Endothelial cell of umbilical vein (primary cell): Measurements from ENCODE around the gene CHIT1. TPM values are rescaled to one million over a fixed set of nuclear protein-coding genes. Genes with fewer than 3 reads are reported as not detected.

Experiments
- BruUV-seq: library from RNA; stranded (reverse); fragments of 400-500 nt; replicated peaks from 2 replicates; lab custom pipeline; 2021; lab: Mats Ljungman, UMichigan
- CTCF ChIA-PET: fragments of 300-600, 350-600 bp; sonication (Branson Sonifier 250); formaldehyde crosslinking; loops from one replicate; lab custom pipeline; 2021; ENCODE audit warnings: antibody characterized with exemption, inconsistent platforms; lab: Charles Lee
- POLR2A ChIA-PET: fragments of 300-600, 350-600 bp; sonication (Branson Sonifier 250); formaldehyde crosslinking; loops from one replicate; lab custom pipeline; 2021; ENCODE audit warnings: antibody characterized with exemption, inconsistent platforms; lab: Charles Lee
- DNase-seq: peaks from one replicate; pipeline ENCODE4 v3.0.0-alpha.2; 2011; ENCODE audit warnings: low read depth, low spot score
- FAIRE-seq: peaks from 2 replicates; lab custom pipeline; 2011; peaks lifted over from hg19 to GRCh38; lab: Jason Lieb, UNC
- H2AFZ ChIP-seq: 2 replicates; pipeline ENCODE4 v1.6.0; 2012; ENCODE audit warnings: low read depth, low read length, control low read depth, inconsistent platforms
- H3K27ac ChIP-seq: 2 replicates; pipeline ENCODE4 v1.5.1; 2011; ENCODE audit warnings: low read depth, mild to moderate bottlenecking, control low read depth, low read length, moderate library complexity; ENCODE audit not compliant: insufficient read depth
- H3K27me3 ChIP-seq, 2 experiments: 2 replicates each; pipeline versions ENCODE4 v1.6.0 to v1.6.1; 2011; ENCODE audit warnings: low read length in 2 of 2, mixed read lengths in 1 of 2; ENCODE audit not compliant: control insufficient read depth in 2 of 2, insufficient read depth in 2 of 2
- H3K36me3 ChIP-seq, 2 experiments: 2 replicates in 1 of 2; 3 replicates in 1 of 2; pipeline ENCODE4 v1.5.1; 2011; ENCODE audit warnings: low read length in 2 of 2, mild to moderate bottlenecking in 1 of 2, moderate library complexity in 1 of 2; ENCODE audit not compliant: control insufficient read depth in 2 of 2, insufficient read depth in 2 of 2; ENCODE audit errors: extremely low read depth in 1 of 2
- H3K4me1 ChIP-seq: 3 replicates; pipeline ENCODE4 v1.5.1; 2011; ENCODE audit warnings: mild to moderate bottlenecking, low read length; ENCODE audit not compliant: control insufficient read depth, insufficient read depth; ENCODE audit errors: extremely low read depth
- H3K4me2 ChIP-seq: 2 replicates; pipeline ENCODE4 v1.6.1; 2011; ENCODE audit warnings: low read length, control low read depth, mixed read lengths; ENCODE audit not compliant: insufficient read depth
- H3K4me3 ChIP-seq, 3 experiments: fragments of 200-600 bp in 1 of 3; sonication (generic), shearing (Covaris generic) in 1 of 3; replicated peaks in 1 of 3; 2 replicates each; pipeline ENCODE4 v1.5.1; 2011 to 2016; ENCODE audit warnings: control low read depth in 3 of 3, low read length in 3 of 3, mild to moderate bottlenecking in 2 of 3, inconsistent platforms in 1 of 3, low read depth in 1 of 3, moderate library complexity in 1 of 3; ENCODE audit not compliant: insufficient read depth in 1 of 3
- H3K79me2 ChIP-seq: 2 replicates; pipeline ENCODE4 v1.6.0; 2012; ENCODE audit warnings: low read length, inconsistent platforms; ENCODE audit not compliant: control insufficient read depth, insufficient read depth
- H3K9ac ChIP-seq: replicated peaks from 2 replicates; pipeline ENCODE3; 2011; ENCODE audit warnings: low read length, control low read depth; ENCODE audit not compliant: insufficient read depth; ENCODE audit errors: extremely low read depth
- H3K9me1 ChIP-seq: replicated peaks from 3 replicates; pipeline ENCODE4 v1.6.0; 2011; ENCODE audit warnings: mild to moderate bottlenecking, low read length; ENCODE audit not compliant: control insufficient read depth, insufficient read depth; ENCODE audit errors: extremely low read depth
- H3K9me3 ChIP-seq: replicated peaks from 2 replicates; pipeline ENCODE4 v1.5.1; 2012; ENCODE audit warnings: low read length, inconsistent platforms; ENCODE audit not compliant: control insufficient read depth, insufficient read depth
- H4K20me1 ChIP-seq: replicated peaks from 2 replicates; pipeline ENCODE3; 2011; ENCODE audit warnings: mild to moderate bottlenecking, low read length; ENCODE audit not compliant: control insufficient read depth, insufficient read depth; ENCODE audit errors: extremely low read depth
- EZH2 ChIP-seq: IDR thresholded peaks from 2 replicates; pipeline ENCODE4 v1.6.1; 2012; ENCODE audit warnings: borderline replicate concordance, low read depth, mild to moderate bottlenecking, moderate library complexity, low read length, inconsistent platforms; ENCODE audit not compliant: severe bottlenecking
- FOS ChIP-seq: IDR thresholded peaks from 2 replicates; pipeline ENCODE4 v1.6.1; 2011; ENCODE audit warnings: mild to moderate bottlenecking, low read length, moderate library complexity, borderline replicate concordance; ENCODE audit not compliant: insufficient read depth
- GATA2 ChIP-seq: IDR thresholded peaks from 2 replicates; pipeline ENCODE4 v1.7.0; 2011; ENCODE audit warnings: low read depth, mild to moderate bottlenecking, moderate library complexity, mixed read lengths, low read length; ENCODE audit not compliant: insufficient read length, insufficient read depth
- MAX ChIP-seq: IDR thresholded peaks from 2 replicates; pipeline ENCODE4 v1.6.1; 2011; ENCODE audit not compliant: insufficient read depth, insufficient read length
- MYC ChIP-seq: IDR thresholded peaks from one replicate; pipeline ENCODE4 v1.6.1; 2011; ENCODE audit warnings: mild to moderate bottlenecking, low read depth, low read length
- POLR2A ChIP-seq: IDR thresholded peaks from 2 replicates; pipeline ENCODE4 v1.6.1; 2012; ENCODE audit warnings: low read depth, mild to moderate bottlenecking, control low read depth, low read length
- POLR2AphosphoS5 ChIP-seq: IDR thresholded peaks from 2 replicates; pipeline ENCODE4 v1.6.1; 2012; ENCODE audit warnings: low read depth, mild to moderate bottlenecking, control low read depth, low read length, moderate library complexity; ENCODE audit not compliant: insufficient read depth
- dilution Hi-C: fragments of 300-500 bp; cut with MboI; formaldehyde crosslinking; loops from one replicate; pipeline ENCODE4 v1.15.0; 2019; ENCODE audit warnings: low sequenced_read_pairs; ENCODE audit not compliant: extremely low pct_ligation_motif_present
- intact Hi-C: fragments of 100-400 bp; cut with micrococcal nuclease; formaldehyde crosslinking; loops from one replicate; pipeline ENCODE4 v1.10.0; 2022
- polyA plus RNA-seq, 4 experiments: library from polyadenylated mRNA; depleted of rRNA in 3 of 4; stranded (reverse) in 3 of 4; unstranded in 1 of 4; fragments of >200 nt; gene quantifications; 2 replicates each; pipeline versions ENCODE4 v1.2.1 to v1.2.3, GENCODE V29; 2011 to 2012; ENCODE audit warnings: missing spikeins in 1 of 4
- total RNA-seq: library from RNA; stranded (reverse); gene quantifications from 2 replicates; pipeline ENCODE4 v1.2.3, GENCODE V29; 2021
- TF ChIP-seq, protein P1 (sequence below), 2 donors: IDR thresholded peaks; 1 replicate in 1 of 2; 2 replicates in 1 of 2; pipeline ENCODE4 v1.5.1; 2011; ENCODE audit warnings: low read length in 2 of 2, mild to moderate bottlenecking in 2 of 2, moderate library complexity in 2 of 2, control low read depth in 1 of 2, inconsistent platforms in 1 of 2, low read depth in 1 of 2; ENCODE audit not compliant: insufficient read depth in 1 of 2; ENCODE audit errors: extremely low read depth in 1 of 2

The CHIT1 gene
- total and polyA plus RNA-seq, 2 donors (not counting 3 experiments of a cell fraction or from before 2014, with no cell fraction given), result not detected

GRCh38 chr1:203228670-203229069 lies 803 bp downstream of the CHIT1 start:
- DNase-seq (no peak), FAIRE-seq (no peak)
- H3K27me3 ChIP-seq, result peaks cover 13 to 15% of the 10 kb centered on the region in 2 experiments
- dilution Hi-C loops (no loop called here), intact Hi-C loops (no loop called here)
- no TSS peak for BruUV-seq
- H4K20me1 ChIP-seq, result no peaks in the 10 kb centered on the region
- no peak overlapping the region for H3K4me3 ChIP-seq
- no peak overlapping the region for H2AFZ ChIP-seq
- H3K27ac ChIP-seq, result no peak overlapping the region
- no peaks in the 10 kb centered on the region for H3K36me3 ChIP-seq
- H3K9me1 ChIP-seq, result no peaks in the 10 kb centered on the region
- H3K9me3 ChIP-seq, result no peaks in the 10 kb centered on the region
- no peak overlapping the region for H3K9ac ChIP-seq
- H3K79me2 ChIP-seq, result no peaks in the 10 kb centered on the region
- no peaks in the 10 kb centered on the region for H3K4me1 ChIP-seq
- TF ChIP-seq FOS, result no peak
- no peak for TF ChIP-seq GATA2
- no peak for TF ChIP-seq MYC
- TF ChIP-seq POLR2AphosphoS5, result no peak
- TF ChIP-seq POLR2A, result no peak
- TF ChIP-seq, protein P1, sequence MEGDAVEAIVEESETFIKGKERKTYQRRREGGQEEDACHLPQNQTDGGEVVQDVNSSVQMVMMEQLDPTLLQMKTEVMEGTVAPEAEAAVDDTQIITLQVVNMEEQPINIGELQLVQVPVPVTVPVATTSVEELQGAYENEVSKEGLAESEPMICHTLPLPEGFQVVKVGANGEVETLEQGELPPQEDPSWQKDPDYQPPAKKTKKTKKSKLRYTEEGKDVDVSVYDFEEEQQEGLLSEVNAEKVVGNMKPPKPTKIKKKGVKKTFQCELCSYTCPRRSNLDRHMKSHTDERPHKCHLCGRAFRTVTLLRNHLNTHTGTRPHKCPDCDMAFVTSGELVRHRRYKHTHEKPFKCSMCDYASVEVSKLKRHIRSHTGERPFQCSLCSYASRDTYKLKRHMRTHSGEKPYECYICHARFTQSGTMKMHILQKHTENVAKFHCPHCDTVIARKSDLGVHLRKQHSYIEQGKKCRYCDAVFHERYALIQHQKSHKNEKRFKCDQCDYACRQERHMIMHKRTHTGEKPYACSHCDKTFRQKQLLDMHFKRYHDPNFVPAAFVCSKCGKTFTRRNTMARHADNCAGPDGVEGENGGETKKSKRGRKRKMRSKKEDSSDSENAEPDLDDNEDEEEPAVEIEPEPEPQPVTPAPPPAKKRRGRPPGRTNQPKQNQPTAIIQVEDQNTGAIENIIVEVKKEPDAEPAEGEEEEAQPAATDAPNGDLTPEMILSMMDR (IDR thresholded peaks at IDR 0.05; ENCODE audit: extremely low read depth in 1 of 2, insufficient read depth in 1 of 2, low read depth in 1 of 2, low read length in 2 of 2), result no peak
- no peak for TF ChIP-seq MAX
- no peak for TF ChIP-seq EZH2
- no peak overlapping the region for H3K4me2 ChIP-seq
- ChIA-PET CTCF (interaction anchor here (2.5 to 3.5 kb wide), 2 partner anchors 13 to 189 kb away, joined by 9 to 20 read pairs; no protein-coding TSS in a partner anchor), POLR2A (interaction anchor here (1.1 kb wide), 1 partner anchor 76 kb away, joined by 3 read pairs; no protein-coding TSS in a partner anchor)
